Uterus (tissue), 2 donors: Measurements from ENCODE around the gene STUB1.

ENCODE experiments used
- CTCF ChIP-seq, 4 experiments: fragments of 200-600 bp in 2 of 4; fragments of 450-650 bp in 2 of 4; sonication (generic) in 2 of 4; IDR thresholded peaks; one replicate each; pipeline ENCODE4 v1.5.1; 2016 to 2019; ENCODE audit warnings: antibody characterized with exemption in 4 of 4, mild to moderate bottlenecking in 2 of 4, moderate library complexity in 1 of 4
- POLR2A ChIP-seq, 2 donors: fragments of 450-650 bp; IDR thresholded peaks; one replicate each; pipeline ENCODE4 v1.6.1; 2016; ENCODE audit warnings: antibody characterized with exemption in 2 of 2, mild to moderate bottlenecking in 1 of 2, moderate library complexity in 1 of 2

DNA sequence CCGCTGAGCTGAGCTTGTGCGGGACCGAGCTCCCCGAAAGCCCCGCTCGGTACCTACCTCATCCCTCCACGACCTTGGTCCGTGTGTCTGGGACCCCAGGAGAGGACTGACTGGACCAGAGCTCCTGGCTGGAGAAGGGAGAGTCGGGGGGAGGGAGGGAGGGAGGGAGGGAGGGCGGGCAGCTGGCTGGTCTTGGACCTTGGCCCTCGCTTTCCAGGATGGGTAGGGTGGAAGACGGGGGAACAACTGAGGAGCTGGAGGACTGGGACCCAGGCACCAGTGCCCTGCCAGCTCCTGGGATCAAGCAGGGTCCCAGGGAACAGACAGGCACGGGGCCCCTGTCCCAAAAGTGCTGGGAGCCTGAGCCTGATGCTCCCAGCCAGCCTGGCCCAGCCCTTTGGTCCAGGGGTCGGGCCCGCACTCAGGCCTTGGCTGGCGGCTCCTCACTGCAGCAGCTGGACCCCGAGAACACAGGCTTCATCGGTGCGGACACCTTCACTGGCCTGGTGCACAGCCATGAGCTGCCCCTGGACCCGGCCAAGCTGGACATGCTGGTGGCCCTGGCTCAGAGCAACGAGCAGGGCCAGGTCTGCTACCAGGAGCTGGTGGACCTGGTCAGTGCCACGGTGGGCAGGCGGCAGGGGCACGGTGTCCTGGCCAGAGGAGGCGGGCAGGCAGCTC lies 4.2 kb upstream of the STUB1 start:
- no peak for TF ChIP-seq CTCF (IDR thresholded peaks at IDR 0.05)
- no peak for TF ChIP-seq POLR2A (IDR thresholded peaks at IDR 0.05)
